Measurements from ENCODE around the gene CRACR2A. TPM values are rescaled to one million over a fixed set of nuclear protein-coding genes. Genes with fewer than 3 reads are reported as not detected.

CRACR2A gene
- total RNA-seq, 1 experiment from 2014 or later, result 0.27 TPM

DNA sequence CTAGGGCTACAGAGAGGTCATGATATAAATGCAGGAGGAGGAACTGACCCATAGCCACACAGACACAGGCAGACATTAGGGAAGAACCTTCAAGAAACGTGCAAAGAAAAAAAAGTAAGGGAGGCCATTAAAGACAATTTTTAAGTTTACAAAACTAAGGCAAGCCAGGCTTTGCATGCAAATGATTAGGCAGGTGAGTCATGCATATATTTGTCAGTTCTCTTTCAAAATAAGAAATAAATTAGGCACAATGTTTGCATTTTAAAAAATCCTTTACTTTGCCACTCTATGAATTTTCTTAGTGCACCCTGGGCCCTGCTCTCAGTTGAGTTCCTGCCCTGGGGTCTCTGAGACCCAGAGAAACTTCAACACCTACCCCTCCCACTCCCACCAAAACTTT lies 186.9 kb downstream of the CRACR2A start:
- in situ Hi-C loops (cut with HindIII; ENCODE audit: low pct_unique_long_range_greater_than_20kb, low sequenced_read_pairs), result no loop called here
- no peak for DNase-seq (ENCODE audit: low read depth)

Other genes with a start within 250 kb of the CRACR2A start
- 1.9 and 13.1 TPM in 2 replicates for gene PARP11, start 120.3 kb upstream of the CRACR2A start, total RNA-seq (2014; rRNA removed; shearing (Covaris generic); ENCODE audit: low replicate concordance)